CD4-positive, alpha-beta T cell treated with Interleukin-17A for 4 hours (primary cell): ENCODE data around the gene OLFM3.

Experiments used
- DNase-seq: peaks from one replicate; pipeline ENCODE4 v3.0.0-alpha.2; 2020; ENCODE audit warnings: mixed read lengths

Gene OLFM3

DNA sequence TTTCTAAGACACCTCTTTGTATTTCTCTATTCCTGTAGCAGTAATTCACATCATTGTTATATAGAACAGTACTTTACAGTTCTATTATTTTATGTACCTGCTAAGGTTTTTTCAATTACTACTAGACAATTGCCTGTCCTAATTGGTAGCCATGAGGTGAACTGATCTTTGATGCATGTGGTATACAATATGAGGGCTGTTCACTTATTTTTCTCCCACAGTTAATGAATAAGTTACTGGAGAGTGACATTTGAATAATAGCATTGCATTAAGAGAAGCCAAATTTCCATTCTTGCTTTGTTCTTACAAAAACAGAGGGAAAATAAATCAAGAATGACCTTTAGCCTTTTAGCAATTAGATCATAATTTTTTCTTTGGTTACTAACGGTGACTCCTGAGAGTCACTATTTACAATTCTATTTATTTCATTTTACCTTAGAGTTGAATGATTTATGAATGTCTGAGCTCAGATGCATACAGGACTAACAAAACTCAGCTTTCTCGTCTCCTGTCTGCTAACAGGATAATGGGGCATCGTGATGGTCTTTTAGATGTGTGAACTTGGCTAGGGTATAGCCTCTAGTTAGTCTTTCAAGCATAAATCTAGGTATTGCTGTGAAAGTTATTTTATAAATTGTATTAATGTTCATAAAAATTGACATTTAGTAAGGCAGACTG, 54.1 kb downstream of the OLFM3 start:
- DNase-seq: no peak

DNA sequence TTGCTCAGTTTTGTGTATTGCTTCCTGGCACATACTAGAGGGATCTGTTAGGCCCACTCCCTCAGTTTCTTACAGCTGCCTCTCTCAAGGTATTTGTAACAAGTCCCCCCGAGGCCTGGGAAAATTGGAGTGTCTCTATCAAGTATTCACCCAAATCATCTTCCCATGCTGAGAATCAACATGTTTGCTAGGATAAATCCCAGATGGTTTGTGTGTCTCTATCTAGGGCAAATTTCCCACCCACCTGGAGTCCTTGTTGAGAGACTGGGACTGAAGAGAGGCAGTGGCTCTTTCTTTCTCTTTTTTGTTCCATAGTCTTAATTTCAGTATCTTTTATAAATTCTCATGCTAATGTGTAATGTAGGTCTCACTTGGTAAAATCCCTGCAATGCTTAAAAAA, 58.0 kb downstream of the OLFM3 start:
- no peak for DNase-seq

DNA sequence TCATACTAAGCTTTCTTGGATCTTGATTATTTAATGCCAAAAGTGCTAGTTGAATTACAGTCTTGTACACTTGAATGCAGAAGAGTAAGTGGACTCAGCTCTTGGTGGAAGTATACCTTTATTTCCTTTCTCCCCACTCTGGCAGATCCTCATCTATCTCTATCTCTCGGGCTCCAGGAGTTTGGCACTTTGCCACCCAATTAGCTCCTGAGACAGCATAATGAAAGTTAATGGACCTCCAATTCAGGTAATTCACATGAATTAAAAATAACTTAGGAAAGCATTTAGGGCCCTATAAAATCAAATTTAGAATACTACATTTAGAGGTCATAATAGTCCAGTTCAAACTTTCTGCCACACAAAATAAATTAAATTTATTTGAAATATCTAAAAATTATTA, 67.4 kb downstream of the OLFM3 start:
- no peak for DNase-seq

DNA sequence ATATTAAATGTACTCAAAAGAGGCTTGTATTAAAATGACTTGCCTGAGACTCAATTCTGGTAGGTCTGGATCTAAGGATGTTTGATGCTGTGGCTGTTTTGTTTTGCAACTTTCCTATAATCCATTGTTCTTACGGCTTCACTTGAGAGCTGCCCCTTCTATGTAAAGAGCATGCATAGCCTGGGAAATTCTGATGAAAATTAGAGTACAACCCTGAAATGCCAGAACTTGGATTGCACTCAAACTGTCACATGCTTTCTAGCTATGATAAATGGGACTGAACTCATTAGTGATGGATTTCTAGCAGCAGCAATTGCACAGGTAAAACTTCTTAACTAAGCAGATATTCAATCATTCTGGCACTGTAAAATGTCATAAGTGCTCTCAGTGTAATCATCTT, 67.9 kb downstream of the OLFM3 start:
- no peak for DNase-seq

DNA sequence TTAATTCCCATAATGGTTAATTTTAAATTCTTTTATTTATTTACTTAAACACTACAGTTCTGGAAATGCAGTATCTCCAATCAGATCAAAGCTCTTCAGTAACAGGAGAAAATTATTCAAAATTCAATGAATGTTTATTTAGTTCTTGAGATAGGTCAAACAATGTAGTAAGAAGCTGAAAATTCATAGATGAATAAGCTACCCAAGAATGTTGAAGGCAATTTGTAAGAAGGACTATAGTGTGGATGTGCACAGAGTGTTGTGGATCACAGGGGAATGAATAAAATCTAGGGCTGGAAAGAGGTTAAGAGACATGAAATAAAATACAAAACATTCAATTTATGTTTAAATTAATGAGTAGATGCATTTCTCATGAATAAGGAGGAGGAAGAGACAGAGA, 72.0 kb downstream of the OLFM3 start:
- DNase-seq: no peak

DNA sequence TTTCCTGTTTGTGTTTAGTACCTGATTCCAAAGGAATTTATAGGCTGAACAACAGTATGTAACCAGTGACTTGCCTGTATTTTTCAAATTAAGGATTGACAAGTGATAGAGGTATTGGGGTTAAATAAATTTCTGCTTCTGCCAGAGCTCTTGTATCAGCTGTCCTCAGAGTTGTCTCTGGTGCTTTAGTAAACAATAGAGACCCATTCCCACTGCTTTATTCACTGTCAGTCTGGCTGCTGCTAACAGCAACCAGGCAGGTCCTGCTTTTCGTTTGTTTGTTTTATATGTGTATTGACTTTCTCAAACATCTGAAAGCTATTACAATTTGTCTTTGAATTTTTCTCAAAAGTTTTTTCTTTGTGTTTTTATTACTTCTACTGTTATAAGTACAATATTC, 76.1 kb downstream of the OLFM3 start:
- no peak for DNase-seq

DNA sequence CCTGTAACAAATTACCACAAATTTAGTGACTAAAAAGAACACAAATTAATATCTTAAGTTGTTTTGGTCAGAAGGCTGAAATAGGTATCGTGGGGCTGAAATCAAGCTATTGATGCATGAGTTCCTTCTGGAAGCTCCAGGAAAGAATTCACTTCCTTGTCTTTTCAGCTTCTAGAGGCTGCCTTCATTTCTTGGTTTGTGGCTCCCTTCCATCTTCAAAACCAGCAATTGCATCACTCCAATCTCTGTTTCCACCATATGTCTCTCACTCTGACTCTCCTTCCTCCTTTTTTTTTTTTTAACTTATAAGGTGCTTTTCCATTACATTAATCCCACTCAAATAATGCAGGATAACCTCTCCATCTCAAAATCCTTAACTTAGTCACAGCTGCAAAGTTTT, 78.4 kb downstream of the OLFM3 start:
- no peak for DNase-seq

DNA sequence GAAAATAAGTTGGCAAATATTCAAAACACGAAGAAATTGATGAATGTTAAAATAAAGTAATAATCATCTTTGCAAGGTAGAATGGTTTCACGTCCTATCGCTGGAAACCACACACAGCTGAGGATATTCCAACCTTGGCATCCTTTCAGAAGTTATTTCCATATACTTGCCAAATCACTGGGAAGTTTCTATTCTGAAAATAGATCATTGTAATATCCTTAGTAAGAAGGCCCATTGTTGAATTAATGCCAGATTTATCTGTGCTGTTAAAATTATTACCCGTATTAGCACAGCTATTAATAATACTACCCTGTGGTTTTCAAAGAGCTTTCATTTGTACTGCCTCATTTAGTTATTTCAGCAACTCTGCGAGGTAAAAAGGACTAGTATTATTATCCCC, 81.1 kb downstream of the OLFM3 start:
- no peak for DNase-seq

DNA sequence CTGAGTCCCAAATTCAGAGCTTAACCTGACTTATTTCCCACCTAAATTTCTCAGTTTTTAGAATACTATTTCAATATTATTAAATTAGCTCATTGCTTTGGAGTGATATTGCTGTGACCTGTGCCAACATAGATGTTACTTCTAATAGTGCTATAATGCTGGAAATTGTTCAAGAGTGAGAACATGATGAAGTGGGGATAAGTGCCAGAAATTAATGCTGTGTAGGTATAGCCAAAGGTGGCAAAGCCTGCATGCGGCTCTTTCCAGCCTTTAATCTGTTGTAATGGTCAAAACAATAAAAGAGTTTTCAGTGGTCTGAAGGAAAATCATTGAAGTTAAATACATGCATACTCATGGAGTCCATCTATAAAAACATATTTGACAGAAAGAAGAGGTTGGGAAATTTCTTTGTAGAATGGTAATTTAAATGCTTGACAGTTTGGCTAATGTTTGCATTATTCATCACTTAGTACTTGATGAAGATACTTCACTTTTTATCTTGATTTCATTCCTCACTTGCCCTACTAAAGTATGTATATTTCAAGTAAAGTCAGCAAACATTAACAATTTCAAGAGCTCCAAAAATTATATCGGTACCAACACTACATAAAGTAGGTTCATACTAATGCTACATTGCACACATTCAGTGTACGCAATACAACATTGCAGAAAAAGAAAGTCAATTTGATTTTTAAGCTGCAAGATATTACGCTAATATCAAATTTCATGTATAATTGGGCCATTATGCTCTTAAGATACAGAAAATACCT, 82.1 kb downstream of the OLFM3 start:
- no peak for DNase-seq

DNA sequence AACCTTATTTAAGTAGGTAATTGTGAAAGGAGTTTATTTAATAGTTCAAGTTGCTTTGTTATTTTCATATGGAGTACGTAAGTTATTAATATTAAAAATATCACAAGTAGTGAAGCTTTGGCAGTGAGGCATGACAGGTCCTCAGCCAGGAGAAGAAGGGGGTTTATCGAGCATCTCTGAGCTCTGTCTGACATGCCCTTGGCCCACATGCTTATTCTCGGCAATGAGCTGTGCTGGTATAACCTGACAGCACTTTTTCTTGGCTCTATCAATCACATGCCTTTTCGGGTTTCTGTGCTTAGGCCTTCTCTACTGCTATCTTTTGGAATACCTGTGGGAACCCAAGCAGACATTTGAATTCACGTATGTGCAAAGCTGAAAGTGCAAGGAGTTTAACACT, 84.8 kb downstream of the OLFM3 start:
- DNase-seq: no peak

DNA sequence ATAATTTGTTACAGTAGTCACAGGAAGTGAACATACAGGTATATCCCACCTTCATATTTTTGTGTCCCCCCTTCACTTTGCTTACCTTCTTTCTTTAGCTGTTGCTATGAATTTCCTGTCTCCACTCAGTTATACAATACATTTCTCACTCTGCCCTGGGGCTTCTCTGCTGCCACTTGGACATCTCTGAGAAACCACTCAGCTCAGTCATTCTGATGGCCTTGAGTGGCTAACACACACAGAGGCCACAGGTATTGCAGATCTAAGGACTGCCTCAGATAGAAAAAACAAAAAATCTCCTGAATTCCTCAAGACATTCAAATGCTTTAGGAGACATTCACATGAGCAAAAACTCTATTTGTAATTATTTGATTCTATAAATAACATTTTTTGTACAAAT, 87.7 kb downstream of the OLFM3 start:
- no peak for DNase-seq

DNA sequence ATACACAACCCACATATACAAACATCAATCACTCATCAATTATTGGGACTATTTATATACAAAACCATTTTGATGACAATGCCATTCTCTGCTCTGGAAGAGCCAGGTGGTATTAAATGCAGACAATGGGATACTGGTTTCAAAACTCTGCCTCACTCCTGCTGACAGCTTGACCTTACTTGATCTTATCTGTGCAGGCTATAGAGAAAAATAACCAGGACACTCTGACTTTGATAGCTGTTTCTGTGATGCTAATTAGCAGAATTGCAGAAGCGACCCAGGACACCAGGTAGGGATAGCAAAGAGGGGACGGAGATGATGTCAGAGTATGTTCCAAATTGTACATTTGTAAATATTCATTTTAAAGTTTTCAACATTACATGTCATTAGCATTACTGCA, 89.5 kb downstream of the OLFM3 start:
- DNase-seq: no peak

DNA sequence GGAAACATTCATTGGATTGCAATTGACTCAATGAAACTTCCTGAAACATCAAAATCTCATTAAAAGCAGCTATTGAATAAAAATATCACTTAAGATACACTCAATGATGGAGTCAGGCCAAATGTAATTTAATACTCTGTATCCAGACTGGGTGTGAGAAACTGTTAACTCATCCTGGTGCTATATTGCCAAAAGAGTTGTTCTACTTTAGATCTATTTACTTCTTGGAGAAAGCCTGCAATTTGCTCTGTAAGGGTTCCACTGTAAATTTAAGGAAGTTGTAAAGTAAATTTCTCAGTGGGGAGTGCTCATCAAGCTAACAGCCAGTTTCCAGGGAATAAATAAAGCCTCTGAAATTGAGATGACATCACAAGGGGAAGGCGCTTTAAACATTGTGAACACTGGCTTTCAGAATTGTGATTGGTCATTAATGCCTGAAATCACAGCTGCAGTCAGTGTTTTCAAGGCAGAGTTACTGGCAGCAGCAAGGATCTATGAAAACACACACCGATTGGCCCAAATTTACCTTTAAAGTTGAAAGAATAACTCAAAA, 91.4 kb downstream of the OLFM3 start:
- no peak for DNase-seq

DNA sequence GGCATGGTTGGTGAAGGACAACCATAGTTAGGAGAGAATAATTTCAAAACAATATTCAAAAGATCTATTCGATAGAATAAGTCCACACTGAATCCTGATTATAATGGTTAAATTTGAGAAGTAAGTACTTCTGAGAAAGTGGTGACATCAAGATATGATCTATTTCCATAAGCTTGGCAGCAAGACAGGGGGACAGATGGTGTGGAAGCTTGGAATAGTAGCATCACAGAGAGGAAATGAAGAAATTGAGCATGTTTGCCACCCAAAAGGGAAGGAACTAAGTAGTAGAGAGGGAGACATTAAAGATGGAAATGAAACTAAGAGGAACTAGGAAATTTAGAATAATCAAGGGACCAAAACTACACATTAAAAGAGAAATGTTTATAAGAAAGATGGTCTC, 94.5 kb downstream of the OLFM3 start:
- DNase-seq: no peak

DNA sequence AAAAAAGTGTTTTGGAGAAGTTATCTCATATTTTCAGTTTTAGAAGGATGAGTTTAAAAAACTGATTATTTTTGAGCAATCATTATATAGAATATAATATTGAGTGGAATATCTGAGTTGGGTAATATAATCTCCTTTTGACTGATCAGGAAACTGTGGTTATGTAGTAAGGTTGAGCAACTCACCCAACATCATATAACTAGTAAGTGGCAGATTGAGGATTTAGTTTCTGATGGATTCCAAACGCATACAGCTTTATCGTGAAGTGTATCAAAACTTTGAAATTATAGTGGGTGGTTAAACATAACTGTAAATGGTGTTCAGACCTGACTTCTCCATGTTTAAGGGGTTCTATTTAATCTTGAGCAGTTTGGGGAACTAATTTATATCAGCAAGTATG, 98.6 kb downstream of the OLFM3 start:
- no peak for DNase-seq

DNA sequence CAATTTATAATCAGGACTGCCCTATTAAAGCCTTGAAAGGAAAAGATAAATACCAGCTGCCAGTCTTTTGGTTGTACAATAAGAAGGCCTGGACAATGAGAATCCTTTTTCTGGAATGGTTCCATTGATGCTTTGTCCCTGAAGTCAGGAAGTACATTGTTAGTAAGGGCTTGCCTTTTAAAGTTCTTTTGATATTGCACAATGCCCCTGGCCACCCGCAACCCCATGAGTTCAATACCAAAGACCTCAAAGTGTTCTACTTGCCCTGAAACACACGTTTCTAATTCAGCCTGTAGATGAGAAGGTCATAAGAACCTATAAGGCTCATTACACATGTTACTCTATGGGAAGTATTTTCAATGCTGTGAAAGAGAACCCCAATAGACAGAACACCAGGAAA, 112.1 kb downstream of the OLFM3 start:
- DNase-seq: no peak

DNA sequence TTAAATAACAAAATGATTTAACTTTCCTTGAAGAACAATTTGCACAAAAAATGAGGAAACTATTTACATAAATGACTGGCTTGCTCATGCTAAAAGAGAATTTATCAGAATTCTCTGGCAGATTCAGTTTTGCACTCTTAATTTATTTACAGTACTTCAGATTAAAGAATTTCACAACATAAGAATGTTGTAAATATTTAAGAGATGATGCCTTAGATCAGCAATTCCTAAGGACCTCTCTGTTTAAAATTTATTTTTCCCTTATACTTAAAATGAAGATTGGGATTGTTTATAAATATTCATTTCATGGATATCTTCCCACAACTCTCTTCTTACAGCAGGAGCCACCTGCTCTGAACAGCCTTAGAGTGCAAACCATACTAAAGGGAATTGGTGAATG, 120.8 kb downstream of the OLFM3 start:
- no peak for DNase-seq

DNA sequence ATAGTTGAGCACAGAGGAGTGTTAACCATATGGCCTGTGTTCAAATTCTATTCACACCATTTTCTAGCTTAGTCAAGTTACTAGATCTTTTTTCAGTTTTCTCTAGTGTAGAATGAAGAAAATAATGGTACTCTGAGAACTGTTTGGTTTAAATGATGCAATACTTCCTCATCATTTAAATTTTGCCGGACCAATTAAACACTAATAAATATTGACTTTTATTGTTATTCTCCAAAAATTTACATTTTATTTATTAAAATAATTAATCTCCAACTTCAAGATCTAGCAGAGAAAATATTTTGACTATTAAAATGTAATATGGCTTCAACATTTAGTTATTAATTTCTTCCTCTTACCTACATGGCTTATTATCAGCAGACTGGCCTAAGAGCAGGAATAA, 123.1 kb downstream of the OLFM3 start:
- DNase-seq: no peak

DNA sequence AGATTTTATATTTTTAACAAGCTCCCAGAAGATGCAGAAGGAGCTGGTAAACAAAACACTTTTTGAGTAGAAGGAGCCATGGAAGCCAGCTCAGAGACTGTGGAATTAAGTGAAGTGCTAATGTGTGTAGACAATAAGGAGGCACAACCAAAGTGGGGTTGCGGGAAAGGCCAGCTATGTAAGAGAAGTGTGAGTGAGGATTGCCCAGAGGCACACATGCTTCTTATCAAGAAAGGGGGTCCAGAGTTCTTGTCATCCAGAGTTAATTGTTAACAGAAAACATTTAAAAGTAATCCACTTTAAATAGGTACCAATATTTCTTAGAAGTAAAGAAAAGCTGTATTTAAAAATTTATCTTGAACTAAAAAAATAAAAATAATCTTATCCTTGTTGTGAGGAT, 136.8 kb downstream of the OLFM3 start:
- no peak for DNase-seq

DNA sequence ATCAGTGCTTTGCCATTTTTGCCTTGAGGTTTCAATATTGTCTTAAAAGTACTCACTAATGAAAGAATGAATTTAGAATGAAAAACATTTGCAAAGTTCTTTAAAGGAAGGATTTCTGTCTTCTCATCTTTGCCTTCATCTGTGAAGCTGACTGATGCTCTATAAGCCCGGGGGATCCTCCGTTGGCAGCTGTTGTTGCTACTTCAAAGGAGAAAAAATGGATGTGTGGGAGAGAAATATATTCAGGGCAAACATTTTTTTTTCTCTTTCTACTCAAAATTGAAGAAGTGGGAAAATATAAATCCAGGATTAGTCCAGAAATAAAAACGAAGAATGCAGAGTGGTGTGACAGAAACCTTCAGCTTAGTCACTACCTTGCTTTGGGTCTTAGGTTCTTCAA, 142.5 kb downstream of the OLFM3 start:
- DNase-seq: no peak

DNA sequence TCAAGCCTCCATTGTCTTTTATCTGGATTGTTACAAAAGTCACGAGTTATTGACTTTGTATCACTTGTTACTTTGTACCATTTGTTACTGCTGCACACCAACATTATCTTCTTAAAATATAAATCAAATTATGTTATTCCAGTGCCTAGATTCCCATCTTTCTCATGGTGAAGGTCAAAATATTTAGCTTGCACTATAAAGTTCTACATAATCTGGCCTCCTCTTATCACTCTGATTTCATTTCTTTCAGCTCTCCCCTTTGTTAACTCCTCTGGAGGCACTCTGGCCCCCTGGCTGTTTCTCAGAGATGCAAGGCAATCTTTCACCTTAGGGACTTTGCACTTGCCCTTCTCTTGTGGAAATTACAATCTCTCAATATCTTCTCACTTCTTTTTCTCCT, 143.8 kb downstream of the OLFM3 start:
- no peak for DNase-seq

DNA sequence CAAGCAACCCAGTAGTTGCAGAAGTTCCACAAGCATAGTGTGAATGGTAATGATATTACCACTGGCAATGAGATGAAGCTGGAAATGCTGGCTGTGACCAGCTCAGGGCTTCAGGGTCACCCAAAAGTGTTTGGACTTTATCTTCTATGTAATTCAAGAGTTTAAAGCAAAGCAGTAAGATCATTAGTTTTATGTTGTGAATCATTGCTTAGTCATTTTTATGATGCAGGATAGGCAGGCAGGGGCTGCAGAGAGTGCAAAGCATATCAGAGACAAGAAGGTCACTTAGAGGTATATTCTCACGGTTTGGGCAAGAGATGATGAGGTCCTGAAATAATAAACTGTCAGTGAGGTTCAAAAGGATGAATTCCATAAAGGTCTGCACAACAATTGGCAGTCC, 147.4 kb downstream of the OLFM3 start:
- DNase-seq: no peak

DNA sequence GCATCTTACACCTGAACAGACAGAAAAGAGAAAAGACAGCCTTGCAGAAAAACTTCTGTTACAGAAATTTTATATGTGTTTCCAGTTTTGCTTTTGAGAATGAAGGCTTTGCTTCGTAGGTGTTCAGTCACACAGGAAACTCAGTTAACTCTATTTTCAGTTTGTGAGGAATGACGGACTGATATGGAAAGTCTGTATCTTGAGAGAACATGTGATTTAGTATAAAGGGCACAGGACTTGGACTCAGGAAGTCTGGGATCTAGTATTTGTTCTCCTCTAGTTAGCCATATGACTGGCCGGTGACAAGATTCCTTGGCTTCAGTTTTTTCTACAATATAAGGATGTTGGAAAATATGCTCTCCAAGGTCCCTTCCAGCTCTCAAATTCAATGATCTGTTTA, 149.1 kb downstream of the OLFM3 start:
- DNase-seq: no peak

DNA sequence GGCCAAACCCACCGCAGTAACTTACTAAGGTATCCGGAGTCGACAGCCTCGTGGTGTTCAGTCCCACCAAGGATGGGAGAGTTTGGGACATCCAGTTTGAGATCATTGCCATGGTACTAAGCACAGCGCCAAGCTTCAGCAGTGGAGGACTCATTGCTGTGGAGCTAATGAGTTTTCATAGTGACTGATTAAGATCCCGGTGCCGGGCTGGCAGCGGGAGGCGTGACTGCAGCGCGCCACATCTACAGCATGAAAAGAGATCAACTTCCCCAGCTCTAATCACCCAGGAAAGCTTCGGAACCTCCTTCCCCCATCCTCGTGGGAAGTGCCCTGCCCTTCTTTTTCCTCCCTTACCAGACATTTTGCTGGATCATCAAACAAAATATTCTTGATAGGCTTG, 149.9 kb downstream of the OLFM3 start:
- DNase-seq: no peak

DNA sequence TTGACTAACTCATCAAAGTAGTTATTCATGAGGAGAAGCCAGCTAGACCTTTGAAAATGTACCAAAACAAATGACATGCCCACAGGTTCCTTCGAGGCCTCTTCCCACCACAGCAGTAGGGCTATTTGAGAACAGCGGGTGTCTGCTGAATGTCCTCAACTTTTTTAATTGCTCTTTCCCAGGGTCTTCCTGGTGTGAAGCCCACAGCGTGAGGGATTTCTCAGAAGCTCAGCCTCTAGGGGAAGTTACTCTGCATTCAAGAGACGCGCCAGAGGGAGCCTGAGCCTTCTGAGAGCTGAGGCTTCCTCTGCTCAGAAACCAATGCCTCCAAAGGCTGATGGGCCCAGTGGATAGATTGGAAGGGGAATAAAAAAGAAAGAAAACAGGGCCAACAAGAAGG, 153.6 kb downstream of the OLFM3 start:
- no peak for DNase-seq
